H9 (cell line): ENCODE data around the gene CACNA2D3. TPM values are rescaled to one million over a fixed set of nuclear protein-coding genes. Genes with fewer than 3 reads are reported as not detected.

Source experiments
- DNase-seq: peaks from one replicate; pipeline ENCODE4 v3.0.0-alpha.2; 2017
- H2AFZ ChIP-seq: one replicate; pipeline ENCODE4 v1.6.1; 2013; ENCODE audit warnings: mild to moderate bottlenecking, low read length, control low read depth, moderate library complexity
- H2AK5ac ChIP-seq: 2 replicates; pipeline ENCODE4 v1.6.1; 2013; ENCODE audit warnings: low read length, control low read depth, mixed read lengths; ENCODE audit not compliant: insufficient read length
- H2BK120ac ChIP-seq: one replicate; pipeline ENCODE4 v1.6.1; 2013; ENCODE audit warnings: low read depth, mild to moderate bottlenecking, low read length, control low read depth, inconsistent platforms; ENCODE audit not compliant: poor library complexity, severe bottlenecking
- H2BK12ac ChIP-seq: 2 replicates; pipeline ENCODE4 v1.6.1; 2013; ENCODE audit warnings: low read length, control low read depth, mixed read lengths, low read depth; ENCODE audit not compliant: insufficient read length
- H2BK15ac ChIP-seq: 2 replicates; pipeline ENCODE4 v1.6.1; 2013; ENCODE audit warnings: low read depth, low read length, control low read depth
- H2BK20ac ChIP-seq: one replicate; pipeline ENCODE4 v1.6.1; 2013; ENCODE audit warnings: low read depth, mild to moderate bottlenecking, low read length, control low read depth, inconsistent platforms; ENCODE audit not compliant: poor library complexity, severe bottlenecking
- H2BK5ac ChIP-seq: 2 replicates; pipeline ENCODE4 v1.6.1; 2013; ENCODE audit warnings: low read length, control low read depth, mixed read lengths; ENCODE audit not compliant: insufficient read length
- H3K14ac ChIP-seq: 2 replicates; pipeline ENCODE4 v1.6.1; 2013; ENCODE audit warnings: low read length, control low read depth; ENCODE audit not compliant: insufficient read depth
- H3K18ac ChIP-seq: 2 replicates; pipeline ENCODE4 v1.6.1; 2013; ENCODE audit warnings: low read depth, mild to moderate bottlenecking, mixed read lengths, low read length, control low read depth; ENCODE audit not compliant: insufficient read length
- H3K23ac ChIP-seq: 2 replicates; pipeline ENCODE4 v1.6.1; 2013; ENCODE audit warnings: low read length, control low read depth, mixed read lengths, low read depth; ENCODE audit not compliant: insufficient read length
- H3K23me2 ChIP-seq: 2 replicates; pipeline ENCODE4 v1.6.1; 2013; ENCODE audit warnings: low read depth, mild to moderate bottlenecking, mixed read lengths, low read length, control low read depth; ENCODE audit not compliant: insufficient read length, poor library complexity, severe bottlenecking
- H3K27ac ChIP-seq: 2 replicates; pipeline ENCODE4 v1.5.1; 2013; ENCODE audit warnings: low read length, control low read depth, mixed read lengths, low read depth; ENCODE audit not compliant: insufficient read length
- H3K27me3 ChIP-seq: 2 replicates; pipeline ENCODE4 v1.6.1; 2013; ENCODE audit warnings: low read length, control low read depth, inconsistent platforms; ENCODE audit not compliant: insufficient read depth
- H3K4ac ChIP-seq: 2 replicates; pipeline ENCODE4 v1.6.1; 2013; ENCODE audit warnings: low read depth, mild to moderate bottlenecking, control low read depth, inconsistent platforms, low read length, moderate library complexity
- H3K4me1 ChIP-seq: 2 replicates; pipeline ENCODE4 v1.6.1; 2013; ENCODE audit warnings: low read length, control low read depth, inconsistent platforms; ENCODE audit not compliant: insufficient read depth
- H3K4me2 ChIP-seq: 2 replicates; pipeline ENCODE4 v1.6.1; 2013; ENCODE audit warnings: low read length, control low read depth, mixed read lengths; ENCODE audit not compliant: insufficient read length, insufficient read depth
- H3K56ac ChIP-seq: 2 replicates; pipeline ENCODE4 v1.6.1; 2013; ENCODE audit warnings: low read depth, mild to moderate bottlenecking, mixed read lengths, low read length, control low read depth; ENCODE audit not compliant: insufficient read length
- H3K79me1 ChIP-seq: 2 replicates; pipeline ENCODE4 v1.6.1; 2013; ENCODE audit warnings: low read depth, mild to moderate bottlenecking, moderate library complexity, low read length, control low read depth, inconsistent platforms; ENCODE audit not compliant: insufficient read depth, poor library complexity, severe bottlenecking
- H3K79me2 ChIP-seq: 2 replicates; pipeline ENCODE4 v1.6.1; 2013; ENCODE audit warnings: low read length, control low read depth, inconsistent platforms; ENCODE audit not compliant: insufficient read depth
- H3K9ac ChIP-seq: 2 replicates; pipeline ENCODE4 v1.6.1; 2013; ENCODE audit warnings: low read length, control low read depth, mixed read lengths; ENCODE audit not compliant: insufficient read length; ENCODE audit errors: extremely low read depth
- H3K9me3 ChIP-seq: one replicate; pipeline ENCODE4 v1.6.1; 2013; ENCODE audit warnings: low read depth, low read length, inconsistent platforms; ENCODE audit not compliant: control insufficient read depth
- H3T11ph ChIP-seq: one replicate; pipeline ENCODE4 v1.6.1; 2013; ENCODE audit warnings: mild to moderate bottlenecking, low read length, control low read depth, inconsistent platforms
- H4K20me1 ChIP-seq: one replicate; pipeline ENCODE4 v1.6.1; 2013; ENCODE audit not compliant: control insufficient read depth, insufficient read length, insufficient read depth
- H4K5ac ChIP-seq: 2 replicates; pipeline ENCODE4 v1.6.1; 2013; ENCODE audit warnings: low read depth, mild to moderate bottlenecking, mixed read lengths, low read length, control low read depth; ENCODE audit not compliant: insufficient read length
- H4K8ac ChIP-seq: replicated peaks from 2 replicates; pipeline ENCODE4 v1.6.1; 2013; ENCODE audit warnings: low read length, control low read depth, mixed read lengths, low read depth; ENCODE audit not compliant: insufficient read length
- H4K91ac ChIP-seq: 2 replicates; pipeline ENCODE4 v1.6.1; 2013; ENCODE audit warnings: low read depth, mild to moderate bottlenecking, moderate library complexity, mixed read lengths, low read length, control low read depth; ENCODE audit not compliant: insufficient read length
- H3K27ac Mint-ChIP-seq, 3 experiments: 2 replicates in 2 of 3; 3 replicates in 1 of 3; pipeline ENCODE4 v1.8.0; 2020 to 2021; ENCODE audit warnings: mixed read lengths in 3 of 3, mild to moderate bottlenecking in 1 of 3, moderate library complexity in 1 of 3
- H3K27me3 Mint-ChIP-seq: 2 replicates; pipeline ENCODE4 v1.8.0; 2021; ENCODE audit warnings: low read depth, mild to moderate bottlenecking, moderate library complexity, mixed read lengths
- H3K36me3 Mint-ChIP-seq, 3 experiments: 2 replicates in 2 of 3; 3 replicates in 1 of 3; pipeline ENCODE4 v1.8.0; 2020 to 2021; ENCODE audit warnings: low read depth in 3 of 3, mixed read lengths in 3 of 3; ENCODE audit not compliant: insufficient read depth in 1 of 3
- H3K4me1 Mint-ChIP-seq, 2 experiments: 2 replicates each; pipeline ENCODE4 v1.8.0; 2020; ENCODE audit warnings: mixed read lengths in 2 of 2
- H3K4me3 Mint-ChIP-seq, 2 experiments: 2 replicates in 1 of 2; 3 replicates in 1 of 2; pipeline ENCODE4 v1.8.0; 2020 to 2021; ENCODE audit warnings: mild to moderate bottlenecking in 2 of 2, mixed read lengths in 2 of 2, moderate library complexity in 1 of 2
- H3K9me3 Mint-ChIP-seq, 2 experiments: 2 replicates in 1 of 2; 3 replicates in 1 of 2; pipeline ENCODE4 v1.8.0; 2020; ENCODE audit warnings: mild to moderate bottlenecking in 2 of 2, mixed read lengths in 2 of 2, moderate library complexity in 1 of 2
- WGBS: extraction: QIAGEN DNeasy Blood & Tissue Kit; methylation state at CpG from one replicate; pipeline ENCODE4 v1.1.7; 2013; ENCODE audit warnings: missing lambda C conversion rate, low lambda C conversion rate, mixed read lengths; ENCODE audit not compliant: insufficient read length; ENCODE audit errors: extremely low coverage; 5-methylcytosine and 5-hydroxymethylcytosine counted together
- total RNA-seq: library from RNA; stranded (reverse); gene quantifications from 2 replicates; pipeline ENCODE4 v1.2.1, GENCODE V29; 2021
- TF ChIP-seq, protein P1 (sequence below): fragments of 200-600 bp; sonication (generic); conservative IDR thresholded peaks from 3 replicates; pipeline ENCODE4 v1.8.0; 2021; ENCODE audit warnings: antibody characterized with exemption, mild to moderate bottlenecking

The CACNA2D3 gene
- total RNA-seq, 1 experiment from 2014 or later = 3.2 TPM

DNA sequence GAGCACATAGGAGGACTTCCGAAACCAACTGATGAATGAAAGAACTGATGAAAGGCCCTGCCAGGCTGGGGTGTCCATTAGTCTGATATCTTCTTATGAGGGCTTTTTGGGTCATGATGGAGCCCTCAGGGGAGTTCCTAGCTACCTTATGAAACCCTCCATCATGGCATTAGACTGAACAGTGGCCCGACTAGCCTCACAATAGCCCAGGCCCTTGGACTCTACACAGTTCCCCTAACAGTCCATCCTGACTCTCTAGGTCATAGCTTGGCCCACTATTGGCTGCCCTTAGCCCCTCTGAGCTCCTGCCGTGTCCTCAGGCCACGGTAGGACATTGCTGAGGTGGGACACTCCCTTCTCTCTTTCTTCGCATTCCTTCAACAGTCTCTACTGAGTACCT lies 365.9 kb downstream of the CACNA2D3 start:
- Histone ChIP-seq H3K27ac (no peak overlapping the region), H3K79me1 (no peaks in the 10 kb centered on the region), H4K20me1 (no peaks in the 10 kb centered on the region), H3K18ac (no peak overlapping the region), H3K4me2 (no peak overlapping the region), H3K79me2 (no peaks in the 10 kb centered on the region), H3T11ph (no peak overlapping the region), H3K56ac (no peak overlapping the region), H3K23me2 (no peaks in the 10 kb centered on the region), H2BK15ac (no peak overlapping the region), H2BK20ac (no peak overlapping the region), H3K4ac (no peak overlapping the region), H3K14ac (no peak overlapping the region), H3K9ac (no peak overlapping the region), H2BK5ac (no peak overlapping the region), H3K23ac (no peak overlapping the region), H2BK120ac (no peak overlapping the region), H2BK12ac (no peak overlapping the region), H4K8ac (no peak overlapping the region), H4K5ac (no peak overlapping the region), H3K9me3 (no peaks in the 10 kb centered on the region), H4K91ac (no peak overlapping the region), H3K27me3 (no peaks in the 10 kb centered on the region), H3K4me1 (no peaks in the 10 kb centered on the region), H2AK5ac (no peak overlapping the region), H2AFZ (no peak overlapping the region)
- DNase-seq = no peak
- H3K4me3 Mint-ChIP-seq = no peak overlapping the region
- H3K27me3 Mint-ChIP-seq = peaks cover 2% of the 10 kb centered on the region
- WGBS = no CpG with 5 or more reads among the region's 5 CpGs
- no peaks in the 10 kb centered on the region for H3K9me3 Mint-ChIP-seq
- H3K4me1 Mint-ChIP-seq = 0 out of 4 replicates have a peak, but pooled peaks cover 5% of the 10 kb centered on the region in 2 experiments
- H3K36me3 Mint-ChIP-seq = no peaks in the 10 kb centered on the region
- H3K27ac Mint-ChIP-seq = no peak overlapping the region
- TF ChIP-seq, protein P1, sequence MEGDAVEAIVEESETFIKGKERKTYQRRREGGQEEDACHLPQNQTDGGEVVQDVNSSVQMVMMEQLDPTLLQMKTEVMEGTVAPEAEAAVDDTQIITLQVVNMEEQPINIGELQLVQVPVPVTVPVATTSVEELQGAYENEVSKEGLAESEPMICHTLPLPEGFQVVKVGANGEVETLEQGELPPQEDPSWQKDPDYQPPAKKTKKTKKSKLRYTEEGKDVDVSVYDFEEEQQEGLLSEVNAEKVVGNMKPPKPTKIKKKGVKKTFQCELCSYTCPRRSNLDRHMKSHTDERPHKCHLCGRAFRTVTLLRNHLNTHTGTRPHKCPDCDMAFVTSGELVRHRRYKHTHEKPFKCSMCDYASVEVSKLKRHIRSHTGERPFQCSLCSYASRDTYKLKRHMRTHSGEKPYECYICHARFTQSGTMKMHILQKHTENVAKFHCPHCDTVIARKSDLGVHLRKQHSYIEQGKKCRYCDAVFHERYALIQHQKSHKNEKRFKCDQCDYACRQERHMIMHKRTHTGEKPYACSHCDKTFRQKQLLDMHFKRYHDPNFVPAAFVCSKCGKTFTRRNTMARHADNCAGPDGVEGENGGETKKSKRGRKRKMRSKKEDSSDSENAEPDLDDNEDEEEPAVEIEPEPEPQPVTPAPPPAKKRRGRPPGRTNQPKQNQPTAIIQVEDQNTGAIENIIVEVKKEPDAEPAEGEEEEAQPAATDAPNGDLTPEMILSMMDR = no peak
